ENCODE results near the gene RTKN.

RTKN gene

DNA sequence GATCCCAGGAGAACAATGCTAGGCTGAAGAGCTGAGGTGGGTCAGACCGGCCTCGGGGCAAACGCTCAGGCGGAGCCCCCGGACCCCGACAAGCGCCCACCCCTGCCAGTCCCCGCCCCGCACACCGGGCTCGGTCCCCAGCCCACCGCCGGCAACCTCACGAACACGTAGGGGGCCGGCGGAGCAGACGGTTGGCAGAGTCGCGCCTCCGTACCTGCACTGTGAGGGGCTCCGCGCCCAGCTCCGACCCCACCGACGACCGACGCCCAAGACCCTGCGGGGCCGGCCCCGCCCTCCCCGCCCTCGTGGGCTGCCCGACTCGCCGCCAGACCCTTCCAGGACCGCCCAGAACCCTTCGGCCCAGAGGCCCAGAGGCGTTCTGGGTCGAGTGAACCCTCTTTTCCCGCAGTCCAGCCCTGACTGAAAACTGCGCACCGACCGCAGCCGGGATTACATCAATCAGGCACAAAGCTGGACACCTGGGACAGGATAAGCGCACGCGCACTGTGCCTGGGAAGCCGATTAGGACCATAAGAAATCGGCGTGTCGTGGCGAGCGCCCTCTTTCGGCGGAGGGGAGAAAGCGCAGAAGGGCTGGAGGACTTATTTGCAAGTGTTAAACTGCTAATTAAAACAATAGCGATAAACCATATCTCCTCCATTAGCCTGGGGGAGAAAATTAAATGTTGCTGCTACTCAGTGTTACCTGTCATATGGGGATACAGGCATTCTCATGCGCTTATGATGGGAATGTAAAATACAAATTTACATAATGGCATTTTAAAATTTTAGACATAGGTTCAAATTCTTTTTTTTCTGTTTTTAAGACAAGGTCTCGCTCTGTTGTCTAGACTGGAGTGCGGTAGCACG, 49.9 kb downstream of the RTKN start:
- DNase-seq = peak; percentile 91
- H3K36me3 ChIP-seq (ENCODE audit: insufficient read depth, low read length) = peaks cover 4% of the 10 kb centered on the region; the same call in 1 of the 2 replicates
- H3K27me3 ChIP-seq (ENCODE audit: insufficient read depth, low read length, poor library complexity) = no peaks in the 10 kb centered on the region
- TF ChIP-seq CTCF (IDR thresholded peaks at IDR 0.05; ENCODE audit: borderline replicate concordance, extremely low read depth, low read length, poor library complexity, severe bottlenecking) (peak; percentile 99), EZH2 (IDR thresholded peaks at IDR 0.05; ENCODE audit: borderline replicate concordance, low read depth, low read length, severe bottlenecking) (no peak)
- peak; percentile 92 for ATAC-seq (ENCODE audit: insufficient read depth, low read depth)
- peak overlapping the region; percentile 94 for H2AFZ ChIP-seq (ENCODE audit: low read depth, low read length)
- peaks cover 6% of the 10 kb centered on the region; the same call in 1 of the 2 replicates for H4K20me1 ChIP-seq (ENCODE audit: insufficient read depth, low read length)
- H3K4me3 ChIP-seq (ENCODE audit: low read depth in 1 of 2, low read length in 2 of 2) = peak overlapping the region; percentile 50 to 91
- peaks cover 50% of the 10 kb centered on the region for H3K79me2 ChIP-seq (ENCODE audit: insufficient read depth, low read length)
- peak overlapping the region; percentile 94 for H3K4me2 ChIP-seq (ENCODE audit: insufficient read depth, low read length)
- peak overlapping the region; percentile 99 for H3K27ac ChIP-seq (ENCODE audit: low read length)
- H3K9me3 ChIP-seq (ENCODE audit: insufficient read depth, low read length, severe bottlenecking) = no peaks in the 10 kb centered on the region
- H3K4me1 ChIP-seq (ENCODE audit: insufficient read depth, low read length) = peaks cover 34% of the 10 kb centered on the region
- H3K9ac ChIP-seq (ENCODE audit: low read depth, low read length) = peak overlapping the region; percentile 72

DNA sequence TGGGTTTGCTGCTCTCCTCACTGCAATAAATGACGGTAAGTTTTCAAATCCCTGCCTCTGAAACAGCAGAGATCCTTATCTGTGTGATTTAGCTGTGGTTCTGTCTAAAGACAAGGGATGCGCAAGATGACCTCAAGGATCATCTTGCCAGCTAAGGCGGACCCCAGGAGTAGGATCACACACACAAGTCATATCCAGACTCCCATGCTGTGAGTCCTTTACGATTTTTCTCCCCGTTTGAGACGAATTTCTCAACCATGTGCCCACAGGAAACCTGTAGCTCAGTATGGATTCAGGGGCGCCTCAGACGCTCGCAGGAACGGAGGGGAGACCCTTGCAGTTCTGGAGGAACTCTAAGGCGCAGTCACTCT, 50.5 kb downstream of the RTKN start:
- no peaks in the 10 kb centered on the region for H3K9me3 ChIP-seq (ENCODE audit: insufficient read depth, low read length, severe bottlenecking)

DNA sequence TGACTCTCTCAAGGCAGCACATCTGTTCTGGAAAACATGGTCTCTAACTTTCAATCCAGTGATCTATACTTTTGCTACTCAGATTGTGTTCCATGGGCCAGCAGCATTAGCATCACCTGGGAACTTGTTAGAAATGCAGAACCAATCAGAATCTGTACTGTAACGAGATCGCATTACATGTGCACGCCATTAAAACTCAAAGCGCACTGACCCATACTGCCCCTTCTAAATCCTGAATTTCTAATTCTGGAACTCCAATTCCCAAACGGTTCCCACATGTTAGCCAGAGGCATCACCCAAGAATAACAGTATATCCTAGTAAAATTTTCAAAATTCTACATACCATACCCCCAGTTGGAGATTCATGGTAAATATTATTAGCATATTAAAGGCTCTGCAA, 51.1 kb downstream of the RTKN start:
- peak overlapping the region; percentile 72 for H3K9ac ChIP-seq (ENCODE audit: low read depth, low read length)

More for the DNA sequence above, 50.5 kb downstream of the RTKN start:
- no peak for DNase-seq
- Histone ChIP-seq H3K9ac (ENCODE audit: low read depth, low read length) (peak overlapping the region; percentile 72), H3K27me3 (ENCODE audit: insufficient read depth, low read length, poor library complexity) (no peaks in the 10 kb centered on the region), H2AFZ (ENCODE audit: low read depth, low read length) (peak overlapping the region; percentile 94), H3K36me3 (ENCODE audit: insufficient read depth, low read length) (peaks cover 4% of the 10 kb centered on the region; the same call in 1 of the 2 replicates), H3K4me3 (ENCODE audit: low read depth in 1 of 2, low read length in 2 of 2) (peak overlapping the region; percentile 50 to 91), H3K79me2 (ENCODE audit: insufficient read depth, low read length) (peaks cover 56% of the 10 kb centered on the region), H4K20me1 (ENCODE audit: insufficient read depth, low read length) (peaks cover 8% of the 10 kb centered on the region; the same call in 1 of the 2 replicates), H3K27ac (ENCODE audit: low read length) (peak overlapping the region; percentile 99), H3K4me1 (ENCODE audit: insufficient read depth, low read length) (peaks cover 34% of the 10 kb centered on the region), H3K4me2 (ENCODE audit: insufficient read depth, low read length) (peak overlapping the region; percentile 94)
- ATAC-seq (ENCODE audit: insufficient read depth, low read depth) = peak; percentile 61
- TF ChIP-seq EZH2 (IDR thresholded peaks at IDR 0.05; ENCODE audit: borderline replicate concordance, low read depth, low read length, severe bottlenecking) (no peak), CTCF (IDR thresholded peaks at IDR 0.05; ENCODE audit: borderline replicate concordance, extremely low read depth, low read length, poor library complexity, severe bottlenecking) (no peak)

More for the DNA sequence above, 51.1 kb downstream of the RTKN start:
- ATAC-seq (ENCODE audit: insufficient read depth, low read depth) (no peak), DNase-seq (no peak)
- Histone ChIP-seq H3K4me3 (ENCODE audit: low read depth in 1 of 2, low read length in 2 of 2) (peak overlapping the region; percentile 50 to 91; a peak in 3 of 4 replicates), H2AFZ (ENCODE audit: low read depth, low read length) (no peak overlapping the region), H4K20me1 (ENCODE audit: insufficient read depth, low read length) (peaks cover 9% of the 10 kb centered on the region; the same call in 1 of the 2 replicates), H3K36me3 (ENCODE audit: insufficient read depth, low read length) (peaks cover 4% of the 10 kb centered on the region), H3K9me3 (ENCODE audit: insufficient read depth, low read length, severe bottlenecking) (no peaks in the 10 kb centered on the region), H3K79me2 (ENCODE audit: insufficient read depth, low read length) (peaks cover 62% of the 10 kb centered on the region), H3K27ac (ENCODE audit: low read length) (no peak overlapping the region), H3K4me1 (ENCODE audit: insufficient read depth, low read length) (peaks cover 34% of the 10 kb centered on the region), H3K27me3 (ENCODE audit: insufficient read depth, low read length, poor library complexity) (no peaks in the 10 kb centered on the region), H3K4me2 (ENCODE audit: insufficient read depth, low read length) (peak overlapping the region; percentile 94)
- TF ChIP-seq EZH2 (IDR thresholded peaks at IDR 0.05; ENCODE audit: borderline replicate concordance, low read depth, low read length, severe bottlenecking) = no peak
- no peak for TF ChIP-seq CTCF (IDR thresholded peaks at IDR 0.05; ENCODE audit: borderline replicate concordance, extremely low read depth, low read length, poor library complexity, severe bottlenecking)

Measured in DND-41 (cell line).